HG03571 (cell line): Measurements from ENCODE around the gene BHLHA9.
"Not testable (repeated sequence)": the region's sequence is repeated elsewhere in the genome, so short reads cannot be mapped to it uniquely, and the experiment has no call there.

ENCODE experiments used
- ATAC-seq: cut with Tn5 transposase; IDR thresholded peaks from one replicate; pipeline ENCODE4 v1.9.1; 2021; ENCODE audit not compliant: unreplicated experiment

BHLHA9 gene

DNA sequence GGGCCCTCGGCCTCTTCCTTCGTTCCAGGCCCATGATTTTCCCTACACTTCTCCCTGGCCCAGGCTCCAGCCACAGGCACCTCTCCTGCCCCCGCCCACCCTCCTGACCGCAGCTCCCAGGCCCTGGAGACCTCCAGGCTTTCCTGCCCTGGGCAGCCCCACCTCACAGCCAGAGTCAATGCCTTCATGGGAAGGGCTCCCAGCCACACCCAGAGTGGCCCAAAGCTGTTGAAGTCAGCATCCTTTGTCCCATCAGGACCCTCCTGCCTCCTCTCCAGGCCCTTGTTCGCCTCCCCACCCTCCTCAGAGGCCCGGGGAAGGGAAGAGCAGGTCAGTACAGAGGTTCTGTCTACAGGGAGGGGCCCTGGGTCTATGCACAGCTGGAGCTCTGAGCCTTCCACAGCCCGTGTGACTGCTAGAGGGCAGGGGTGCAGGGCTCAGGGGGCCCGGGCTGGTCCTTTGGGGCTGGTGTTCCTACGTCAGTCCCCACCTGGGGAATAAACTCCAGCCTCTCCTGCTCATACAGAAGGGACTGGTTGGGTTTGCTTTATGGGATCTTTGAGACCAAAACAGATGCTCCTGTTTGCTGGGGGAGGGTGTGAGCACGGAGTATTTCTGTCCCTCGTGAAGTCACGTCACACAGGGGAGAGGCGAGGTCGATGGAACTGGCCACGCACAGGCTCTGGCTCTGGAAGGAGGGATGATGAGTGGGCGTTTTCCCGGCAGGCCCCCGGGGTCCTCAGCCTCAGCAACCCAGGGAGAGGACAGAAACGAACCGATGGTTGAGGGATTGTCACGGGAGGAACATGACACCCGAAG, 29.5 kb downstream of the BHLHA9 start:
- ATAC-seq = no peak

DNA sequence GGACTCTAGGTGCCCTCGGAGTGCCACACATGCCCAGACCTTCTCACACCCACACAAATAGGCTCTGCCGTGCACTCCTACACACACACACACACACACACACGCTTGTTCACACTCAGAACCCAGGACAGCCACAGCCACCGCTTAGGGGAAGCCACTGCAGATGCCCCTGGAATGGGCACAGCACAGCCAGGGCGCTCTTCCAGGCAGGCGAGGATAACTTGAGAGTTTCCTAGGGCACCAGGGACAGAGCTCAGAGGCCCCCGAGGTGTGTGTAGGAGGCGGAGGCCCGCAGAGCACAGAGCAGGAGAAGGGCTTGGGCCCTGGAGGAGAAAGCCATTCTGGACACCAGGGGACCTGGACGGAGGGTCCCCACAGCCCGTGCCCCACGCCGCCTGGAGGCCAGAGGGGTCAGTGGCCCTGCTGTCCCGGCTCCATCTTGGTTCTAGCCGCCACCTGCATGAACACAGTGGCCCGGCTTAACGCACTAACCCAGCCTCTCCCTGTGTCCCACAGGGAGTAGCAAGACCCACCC, 30.2 kb downstream of the BHLHA9 start:
- no peak for ATAC-seq

GRCh38 chr17:1301546-1301945, 31.3 kb downstream of the BHLHA9 start:
- ATAC-seq = no peak

- ATAC-seq = no peak
These were observed 32.5 kb downstream of the BHLHA9 start for GRCh38 chr17:1302761-1303160.

DNA sequence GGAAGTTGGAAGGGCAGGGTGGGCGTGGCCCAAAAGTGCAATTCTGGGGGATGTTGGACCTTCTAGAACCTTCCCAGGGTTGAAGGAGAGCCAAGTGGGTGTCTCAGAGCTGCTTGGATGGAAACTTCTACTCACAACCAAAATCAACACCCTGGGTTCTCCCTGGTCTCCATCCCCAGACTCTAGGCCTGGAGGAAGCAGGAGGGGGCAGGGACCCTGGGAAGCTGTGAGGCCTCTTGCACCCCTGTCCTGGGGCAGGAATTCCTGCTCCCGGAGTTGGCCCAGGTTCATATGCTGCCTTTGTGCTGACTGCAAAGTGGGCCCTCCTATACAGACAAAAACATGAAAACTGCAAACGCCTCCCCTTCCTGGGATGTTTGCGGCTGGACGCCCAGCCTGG, 34.3 kb downstream of the BHLHA9 start:
- no peak for ATAC-seq

- no peak for ATAC-seq
These were observed 34.8 kb downstream of the BHLHA9 start for GRCh38 chr17:1304962-1305563.

DNA sequence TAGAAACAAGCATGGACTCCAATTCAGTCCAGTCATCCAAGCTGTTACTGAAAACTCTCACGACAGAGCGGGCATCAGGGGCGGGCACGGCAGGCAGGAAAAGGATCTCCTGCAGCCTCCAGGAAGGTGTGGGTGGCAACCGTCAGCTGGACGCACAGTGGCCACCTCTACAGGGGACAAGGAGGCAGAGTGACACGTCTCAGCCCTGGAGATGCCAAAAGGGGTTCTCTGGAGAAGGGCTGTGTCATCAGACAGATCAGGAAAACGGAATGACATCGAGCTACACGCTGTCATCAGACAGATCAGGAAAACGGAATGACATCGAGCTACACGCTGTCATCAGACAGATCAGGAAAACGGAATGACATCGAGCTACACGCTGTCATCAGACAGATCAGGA, 37.6 kb downstream of the BHLHA9 start:
- not testable (repeated sequence) for ATAC-seq

- no peak for ATAC-seq
These were observed 42.1 kb downstream of the BHLHA9 start for GRCh38 chr17:1312261-1312870.

DNA sequence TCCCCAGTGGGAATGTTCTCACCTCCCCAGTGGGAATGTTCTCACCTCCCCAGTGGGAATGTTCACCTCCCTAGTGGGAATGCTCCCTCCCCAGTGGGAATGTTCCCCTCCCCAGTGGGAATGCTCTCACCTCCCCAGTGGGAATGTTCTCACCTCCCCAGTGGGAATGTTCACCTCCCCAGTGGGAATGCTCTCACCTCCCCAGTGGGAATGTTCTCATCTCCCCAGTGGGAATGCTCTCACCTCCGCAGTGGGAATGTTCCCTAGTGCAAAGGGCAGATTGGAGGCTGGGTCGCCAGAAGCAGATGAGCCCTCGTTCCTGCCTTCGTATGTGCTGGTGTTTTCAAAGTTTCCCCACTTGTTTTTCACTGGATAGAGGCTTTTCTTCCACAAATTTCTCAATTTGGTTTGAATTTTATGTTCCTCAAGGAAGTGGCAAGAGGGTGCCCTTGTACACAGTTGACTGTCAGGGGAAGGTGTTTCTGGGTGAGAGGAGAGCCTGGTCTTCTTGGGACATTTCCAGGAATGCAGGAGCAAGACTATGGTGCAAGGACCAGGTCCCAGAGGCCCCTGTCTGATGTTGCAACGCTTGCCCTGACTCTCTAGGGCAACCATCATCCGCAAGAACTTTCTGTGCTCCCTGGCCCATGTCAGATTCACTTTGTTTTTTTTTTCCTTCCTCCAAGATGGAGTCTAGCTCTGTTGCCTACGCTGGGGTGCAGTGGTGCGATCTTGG, 43.2 kb downstream of the BHLHA9 start:
- no peak for ATAC-seq

DNA sequence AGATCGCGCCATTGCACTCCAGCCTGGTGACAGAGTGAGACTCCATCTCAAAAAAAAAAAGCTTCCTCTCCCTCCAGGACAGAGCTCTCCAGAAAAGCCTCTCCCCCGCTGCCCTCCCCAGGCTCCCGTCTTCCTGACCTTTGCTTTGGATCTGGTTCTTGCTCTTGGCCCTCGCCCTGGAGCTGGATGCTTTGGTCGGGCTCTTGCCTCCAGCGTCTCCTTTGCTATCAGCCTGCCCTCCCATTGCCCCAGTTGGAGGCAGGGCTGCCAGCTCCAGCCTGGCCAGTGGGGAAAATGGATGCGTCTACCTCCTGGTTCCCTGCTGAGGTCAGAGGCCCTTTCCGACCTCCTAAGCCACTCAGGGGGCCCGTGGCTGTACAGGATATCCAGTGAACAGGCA, 45.2 kb downstream of the BHLHA9 start:
- no peak for ATAC-seq

DNA sequence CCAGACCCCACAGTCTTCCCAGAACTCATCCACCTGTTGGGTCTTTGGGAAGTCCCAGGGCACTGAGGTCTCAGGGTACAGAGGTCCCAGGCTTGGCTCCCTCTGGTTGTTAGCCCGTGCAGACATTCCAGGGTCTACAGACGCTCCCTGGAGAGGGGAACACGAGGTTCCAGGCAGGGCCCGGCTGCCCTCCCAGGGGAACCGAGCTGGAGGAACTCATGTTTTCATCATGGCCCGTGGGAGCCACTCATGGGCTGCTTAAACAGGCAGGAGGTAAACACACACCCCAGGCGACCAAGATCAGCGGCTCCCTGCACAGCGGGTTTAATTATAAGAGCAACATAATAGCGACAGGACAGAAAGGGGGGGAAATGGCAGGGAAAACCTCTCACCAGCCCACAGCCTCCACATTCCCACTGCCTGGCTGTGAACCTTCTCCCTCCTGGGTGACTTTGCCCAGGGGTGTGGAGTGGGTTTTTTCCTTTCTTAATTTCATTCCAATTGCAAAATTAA, 45.7 kb downstream of the BHLHA9 start:
- no peak for ATAC-seq
